ENCODE measurements around the gene FAM210A.

- no peak for TF ChIP-seq CTCF (conservative IDR thresholded peaks at IDR 0.05; ENCODE audit: low read depth, low read length)
- TF ChIP-seq EZH2 (IDR thresholded peaks at IDR 0.05; ENCODE audit: low read length, unreplicated experiment): no peak
These were observed 4.1 kb upstream of the FAM210A start for GRCh38 chr18:13730481-13730880.
